HG03025 (cell line): ENCODE results near the gene LDLRAD1.
"Not testable (repeated sequence)": the region's sequence is repeated elsewhere in the genome, so short reads cannot be mapped to it uniquely, and the experiment has no call there.

Source experiments
- ATAC-seq: cut with Tn5 transposase; IDR thresholded peaks from one replicate; pipeline ENCODE4 v1.9.1; 2021; ENCODE audit warnings: mild to moderate bottlenecking, moderate library complexity; ENCODE audit not compliant: unreplicated experiment, low FRiP score

LDLRAD1 gene

DNA sequence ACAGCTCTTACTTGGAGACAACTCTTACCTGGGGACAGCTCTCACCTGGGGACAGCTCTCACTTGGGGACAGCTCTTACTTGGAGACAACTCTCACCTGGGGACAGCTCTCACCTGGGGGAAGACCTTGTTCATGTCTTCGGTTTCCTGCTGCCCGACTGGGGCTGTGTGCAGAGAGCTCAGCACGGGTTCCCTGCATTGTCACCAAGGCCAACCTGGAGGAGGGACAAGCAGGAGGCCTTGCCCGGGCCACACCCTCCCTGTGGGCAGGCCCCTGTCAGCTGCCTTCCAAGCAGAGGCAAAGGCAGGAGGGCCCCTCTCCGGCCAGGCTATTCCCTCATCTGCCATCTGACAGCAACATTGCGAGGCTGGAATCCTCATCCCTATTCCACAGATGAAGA lies at the start of gene LDLRAD1:
Gene LDLRAD1 (minus strand): TSS at position 208 of the 400 bp plus-strand sequence. CDS start 74 bp downstream, at position 134.
- no peak for ATAC-seq

- ATAC-seq = no peak
Observed at GRCh38 chr1:54064299-54064698, 46.3 kb upstream of the LDLRAD1 start.

DNA sequence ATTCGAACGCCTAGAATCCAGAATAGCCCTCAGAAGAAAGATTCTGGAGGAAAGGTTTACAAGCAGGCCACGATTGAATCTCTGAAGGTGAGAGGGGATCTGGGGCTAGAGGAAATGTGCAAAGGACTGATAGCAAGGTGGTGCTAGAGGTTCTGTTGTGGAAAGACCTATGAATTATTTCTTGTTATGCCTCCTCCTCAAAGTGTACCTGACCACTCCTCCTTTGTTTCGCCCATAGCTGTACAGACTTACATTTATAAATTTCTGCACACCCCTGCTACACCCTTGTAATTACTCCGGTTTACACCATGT lies 36.4 kb upstream of the LDLRAD1 start:
- ATAC-seq = no peak

GRCh38 chr1:54053745-54054437 lies 35.9 kb upstream of the LDLRAD1 start:
- no peak for ATAC-seq

GRCh38 chr1:54052934-54053744 lies 35.2 kb upstream of the LDLRAD1 start, which contains the start of the genes TCEANC2 and TMEM59:
TSS of gene TCEANC2 (plus strand) at chr1:54053608. CDS start at chr1:54054423, 815 bp downstream.
TSS of gene TMEM59 (minus strand) at chr1:54053204. CDS start at chr1:54053188, 16 bp downstream.
- peak; percentile 92 for ATAC-seq

DNA sequence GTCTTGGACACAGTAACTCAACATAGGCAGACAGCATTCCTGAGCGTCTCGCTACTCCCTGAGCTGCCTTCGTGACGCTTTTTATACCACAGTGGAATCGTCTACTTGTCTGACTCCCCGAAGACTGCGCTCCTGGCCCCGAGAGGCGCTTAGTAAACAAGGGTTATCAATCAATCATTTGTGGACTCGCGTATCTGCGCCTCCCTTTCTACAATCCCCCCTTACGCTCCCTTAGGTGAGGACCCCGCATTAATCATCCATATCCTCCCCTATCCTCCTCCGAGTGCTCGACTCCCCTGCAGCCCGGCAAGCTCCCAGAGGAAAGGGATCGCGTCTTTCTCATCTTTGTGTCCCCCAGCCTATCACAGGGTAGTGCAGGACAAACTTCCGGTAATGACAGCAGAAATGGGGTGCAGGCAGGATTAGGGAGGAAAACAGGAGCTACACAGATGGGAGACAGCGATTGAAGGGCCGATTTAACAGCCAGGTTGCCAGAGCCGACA lies 34.5 kb upstream of the LDLRAD1 start:
- peak; percentile 23 for ATAC-seq

DNA sequence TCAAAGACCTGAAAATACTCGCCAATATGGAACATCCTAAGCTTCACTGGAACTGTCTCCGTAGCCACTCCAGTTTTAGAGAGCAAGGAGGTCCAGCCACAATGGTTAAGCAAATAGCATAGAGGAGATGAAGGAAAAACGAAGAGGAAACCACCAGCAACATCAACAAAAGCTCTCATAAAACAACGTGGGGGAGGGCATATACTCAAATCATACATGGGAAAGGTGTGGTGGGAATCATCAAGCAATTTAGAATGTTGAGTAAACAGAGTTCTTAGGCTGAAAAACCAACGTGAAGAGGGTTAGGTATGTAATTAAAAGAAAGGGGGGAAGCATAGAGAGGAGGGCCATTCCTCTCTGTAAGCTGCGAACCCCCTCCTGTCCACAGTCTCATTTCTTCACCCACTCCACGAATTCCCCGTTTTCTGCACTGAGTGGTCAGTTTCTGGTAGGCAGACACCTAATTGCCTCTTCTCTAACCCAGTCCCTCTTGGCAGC lies 34.0 kb upstream of the LDLRAD1 start:
- no peak for ATAC-seq

DNA sequence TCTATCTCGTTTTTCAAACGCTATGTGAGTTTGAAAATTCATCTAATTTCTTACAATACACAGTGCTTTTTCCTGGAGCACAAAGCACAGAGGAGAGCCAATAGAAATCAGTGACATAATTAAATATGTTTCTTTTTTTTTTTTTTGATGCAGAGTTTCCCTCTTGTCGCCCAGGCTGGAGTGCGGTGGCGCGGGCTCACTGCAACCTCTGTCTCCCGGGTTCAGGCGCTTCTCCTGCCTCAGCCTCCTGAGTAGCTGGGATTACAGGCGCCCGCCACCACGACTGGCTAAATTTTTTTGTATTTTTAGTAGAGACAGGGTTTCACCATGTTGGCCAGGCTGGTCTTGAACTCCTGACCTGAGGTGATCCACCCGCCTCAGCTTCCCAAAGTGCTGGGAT lies 32.4 kb upstream of the LDLRAD1 start:
- not testable (repeated sequence) for ATAC-seq

DNA sequence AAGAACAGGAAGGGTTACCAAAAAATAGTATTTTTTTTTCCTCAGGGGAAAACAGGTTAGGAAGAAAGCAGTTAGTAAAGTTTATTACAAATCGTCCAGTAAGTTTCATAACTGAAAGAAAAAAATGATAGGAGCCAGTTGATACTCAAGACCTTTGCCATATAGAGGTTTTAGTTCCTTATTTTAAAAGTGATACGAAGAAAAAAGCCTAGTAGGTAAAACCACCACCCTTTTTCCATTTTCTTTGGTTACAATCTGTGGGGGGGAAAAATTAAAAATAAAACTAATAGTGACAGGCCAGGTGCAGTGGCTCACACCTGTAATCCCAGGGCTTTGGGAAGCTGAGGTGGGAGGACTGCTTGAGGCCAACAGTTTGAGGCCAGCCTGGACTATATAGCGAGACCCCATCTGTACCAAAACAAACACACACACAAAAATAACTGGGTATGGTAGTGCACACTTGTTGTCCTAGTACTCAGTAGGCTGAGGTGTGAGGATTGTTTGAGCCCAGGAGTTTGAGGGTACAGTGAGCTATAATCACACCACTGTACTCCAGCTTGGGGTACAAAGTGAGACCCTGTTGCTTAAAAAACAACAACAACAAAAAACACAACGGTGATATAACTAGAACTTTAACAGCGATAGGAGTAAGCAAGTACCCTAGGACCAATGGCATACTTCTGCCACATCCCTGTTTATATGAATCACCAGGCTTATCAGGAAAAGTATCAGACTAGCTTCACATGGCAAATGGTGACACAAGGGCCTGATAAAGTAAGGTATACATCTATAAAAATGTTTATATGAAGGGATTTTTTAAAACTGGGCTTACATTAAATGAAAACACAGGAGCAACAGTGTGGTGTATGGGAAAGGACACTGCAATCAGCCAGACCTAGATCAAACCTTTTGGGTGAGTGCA lies 29.7 kb upstream of the LDLRAD1 start:
- no peak for ATAC-seq

DNA sequence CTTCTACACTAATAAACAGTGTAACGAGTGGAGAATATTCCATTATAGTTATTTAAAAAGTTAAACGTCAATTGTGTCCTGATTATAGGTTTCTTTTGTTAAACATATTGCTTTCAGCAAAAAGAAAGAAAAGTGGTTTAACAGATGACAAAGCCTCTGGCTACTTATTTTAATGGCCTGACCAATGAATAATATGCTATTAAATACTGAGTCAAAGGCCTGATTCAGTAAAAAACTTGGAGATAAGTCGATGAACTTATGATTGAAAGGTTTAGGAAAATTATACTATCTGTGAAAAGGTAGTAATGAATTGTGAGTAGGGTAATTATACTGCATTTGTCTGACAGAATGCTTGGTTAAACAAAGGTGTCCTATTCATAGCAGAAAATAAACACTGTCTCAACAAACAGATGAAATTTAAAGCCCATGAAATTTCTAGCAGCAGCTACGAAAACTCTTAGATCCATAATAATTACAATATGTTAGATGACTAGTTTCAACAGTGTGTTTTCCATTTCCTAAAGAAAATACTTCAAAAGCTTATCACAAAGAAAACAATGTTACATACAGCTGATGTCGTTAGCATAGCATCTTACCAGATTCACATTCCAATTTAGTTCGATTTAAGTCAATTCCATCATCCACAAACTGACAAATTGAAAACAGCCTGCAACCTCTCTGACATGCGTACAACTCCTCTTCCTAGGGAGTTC lies 28.8 kb upstream of the LDLRAD1 start:
- no peak for ATAC-seq

DNA sequence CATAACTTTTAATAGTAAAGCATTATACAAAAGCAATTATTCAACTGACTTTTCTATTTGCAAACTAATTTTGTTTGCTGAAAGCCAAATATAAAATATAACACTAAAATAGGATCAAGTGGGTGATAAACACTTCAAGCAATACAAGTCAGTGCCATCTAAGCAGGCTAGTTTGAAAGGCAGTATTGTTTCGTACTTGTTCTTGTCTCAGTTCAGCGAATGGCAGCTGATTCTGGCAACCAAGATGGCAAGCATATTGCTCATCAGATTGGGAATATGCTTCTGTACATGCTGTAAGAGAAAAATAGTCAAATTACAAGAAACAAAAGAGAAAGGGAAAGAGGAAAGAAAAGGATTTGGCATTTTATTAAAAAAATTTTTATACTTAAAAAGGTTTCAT lies 27.5 kb upstream of the LDLRAD1 start:
- ATAC-seq = no peak

DNA sequence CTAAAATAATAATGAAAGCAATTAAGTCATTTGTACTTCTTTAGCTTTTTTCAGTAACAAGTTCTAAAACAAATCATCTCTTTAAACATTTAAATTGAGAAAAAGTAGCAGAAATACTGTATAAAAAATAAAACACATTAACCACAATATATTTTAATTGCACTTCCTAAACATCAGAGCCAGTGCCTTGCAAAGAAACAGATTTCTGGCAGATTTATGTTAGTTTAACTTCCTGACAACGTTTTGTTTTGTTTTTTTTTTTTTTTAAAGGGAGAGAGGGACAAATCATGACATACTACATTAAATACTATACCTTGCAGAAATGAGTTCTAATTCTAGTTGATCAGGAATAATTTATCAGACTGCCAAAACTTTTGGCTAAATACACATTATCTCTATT lies 23.8 kb upstream of the LDLRAD1 start:
- ATAC-seq = no peak

DNA sequence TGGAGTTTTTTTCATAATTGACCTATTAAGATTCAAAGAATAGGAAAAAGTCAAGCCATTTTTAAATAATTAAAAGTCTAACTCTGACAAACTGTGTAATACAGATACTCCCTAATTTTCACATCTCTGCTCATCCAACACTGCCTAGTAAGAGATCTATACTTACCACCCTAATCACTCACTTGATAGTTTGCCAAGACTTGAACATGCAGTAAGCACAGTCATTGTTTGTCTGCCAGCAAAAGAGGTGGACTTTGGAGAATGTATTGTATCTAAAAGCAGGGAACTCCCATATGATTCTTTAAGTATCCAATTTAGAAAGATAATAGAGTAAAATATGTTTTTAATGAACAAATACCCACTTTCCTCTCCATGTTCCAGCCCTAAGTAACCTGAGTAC lies 19.5 kb upstream of the LDLRAD1 start:
- ATAC-seq = no peak

GRCh38 chr1:54028306-54029251 lies 10.6 kb upstream of the LDLRAD1 start:
- no peak for ATAC-seq

DNA sequence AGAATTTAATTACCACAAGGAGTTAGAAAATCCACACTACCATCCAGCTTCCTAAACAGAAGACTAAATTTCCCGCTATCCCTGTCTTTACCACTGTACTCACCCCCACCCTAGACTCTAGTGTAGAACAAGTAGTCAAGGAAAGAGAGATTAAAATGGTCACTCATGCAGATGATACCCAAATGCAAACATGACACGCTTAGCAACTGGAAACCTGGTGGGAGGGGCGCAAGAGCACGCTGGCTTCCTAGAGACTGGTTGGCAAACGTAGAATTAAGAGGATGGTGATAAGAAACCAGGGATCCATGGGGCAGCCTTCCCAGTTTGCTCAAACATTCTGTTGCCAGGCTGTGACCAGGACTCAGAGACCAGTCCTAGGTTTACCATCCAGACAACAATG lies 9.9 kb upstream of the LDLRAD1 start:
- ATAC-seq = no peak

DNA sequence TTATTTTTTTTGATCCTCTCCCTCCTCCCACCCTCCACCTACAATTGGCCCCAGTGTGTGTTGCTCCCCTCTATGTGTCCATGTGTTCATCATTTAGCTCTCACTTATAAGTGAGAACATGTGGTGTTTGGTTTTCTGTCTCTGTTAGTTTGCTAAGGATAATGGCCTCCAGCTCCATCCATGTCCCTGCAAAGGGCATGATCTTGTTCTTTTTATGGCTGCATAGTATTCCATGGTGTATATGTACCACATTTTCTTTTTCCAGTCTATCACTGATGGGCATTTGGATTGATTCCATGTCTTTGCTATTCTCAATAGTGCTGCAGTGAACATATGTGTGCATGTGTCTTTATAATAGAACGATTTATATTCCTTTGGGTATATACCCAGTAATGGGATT lies 6.8 kb upstream of the LDLRAD1 start:
- not testable (repeated sequence) for ATAC-seq

DNA sequence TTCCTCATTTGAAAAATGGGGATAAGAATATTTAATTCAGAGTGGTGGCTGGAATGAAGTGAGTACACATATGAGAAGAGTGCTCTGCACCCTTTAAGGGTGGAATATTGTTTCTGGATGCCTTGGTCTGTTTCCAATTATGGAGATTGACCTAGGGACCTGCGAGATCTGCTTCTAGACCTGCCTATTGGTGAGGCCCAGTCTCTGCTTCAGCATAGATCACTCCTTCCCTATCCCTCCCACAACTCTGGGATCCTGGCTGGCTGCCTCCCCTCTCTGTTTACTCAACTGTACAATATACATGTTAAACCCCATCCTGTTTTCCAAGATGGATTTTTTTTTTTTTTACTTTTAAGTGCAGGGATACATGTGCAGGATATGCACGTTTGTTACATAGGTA lies 6.4 kb upstream of the LDLRAD1 start:
- ATAC-seq = no peak

DNA sequence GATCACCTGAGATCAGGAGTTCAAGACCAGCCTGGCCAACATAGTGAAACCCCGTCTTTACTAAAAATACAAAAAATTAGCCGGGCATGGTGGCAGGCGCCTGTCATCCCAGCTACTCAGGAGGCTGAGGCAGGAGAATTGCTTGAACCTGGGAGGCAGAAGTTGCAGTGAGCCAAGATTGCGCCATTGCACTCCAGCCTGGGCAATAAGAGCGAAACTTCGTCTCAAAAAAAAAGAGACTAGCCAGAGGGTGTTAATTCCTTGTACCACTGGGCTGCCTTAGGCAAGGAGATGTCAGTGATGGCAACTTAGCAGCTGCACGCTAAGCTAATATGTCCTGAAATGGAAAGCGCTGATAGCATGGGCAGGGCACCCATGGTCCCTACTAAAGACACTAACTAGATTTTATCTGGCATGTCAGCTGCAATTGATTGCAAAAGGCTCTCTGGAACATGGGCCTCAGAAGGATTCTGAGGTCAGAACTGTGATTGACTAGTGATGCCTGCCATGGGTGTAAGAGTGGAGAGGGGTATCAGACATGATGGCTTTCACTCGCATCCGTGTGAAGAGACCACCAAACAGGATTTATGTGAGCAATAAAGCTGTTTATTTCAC lies 1.7 kb upstream of the LDLRAD1 start:
- not testable (repeated sequence) for ATAC-seq
